CD4-positive, CD25-positive, alpha-beta regulatory T cell (primary cell): ENCODE results near the gene SRD5A1. TPM values are rescaled to one million over a fixed set of nuclear protein-coding genes. Genes with fewer than 3 reads are reported as not detected.

Experiments
- polyA plus RNA-seq, 4 donors: library from polyadenylated mRNA; unstranded; fragments of 300-500 nt; fragmentation: Illumina TruSeq; gene quantifications; one replicate each; pipeline ENCODE4 v1.2.3, GENCODE V29; 2021
- total RNA-seq: library from RNA; stranded (reverse); gene quantifications from one replicate; pipeline ENCODE4 v1.2.3, GENCODE V29; 2022

SRD5A1 gene
- total and polyA plus RNA-seq, 5 donors from 2014 or later: 5.3 to 9.5 (median 6.3) TPM

Other genes with a start within 250 kb of the SRD5A1 start
- not detected for gene UBE2QL1, start 184.6 kb upstream of the SRD5A1 start, total RNA-seq
- gene UBE2QL1, start 184.6 kb upstream of the SRD5A1 start, polyA plus RNA-seq: not detected
- 60.4 TPM for gene NSUN2, start 396 bp upstream of the SRD5A1 start, total RNA-seq
- gene NSUN2, start 396 bp upstream of the SRD5A1 start, polyA plus RNA-seq: 10 to 100 TPM; 26.0 to 36.0 (median 26.4) TPM
- 66.5 TPM for gene TENT4A, start 80.0 kb downstream of the SRD5A1 start, total RNA-seq
- gene TENT4A, start 80.0 kb downstream of the SRD5A1 start, polyA plus RNA-seq: 1 to 10 TPM in 2 of 4 donors, under 1 TPM in 2; 0.74 to 3.2 (median 1.0) TPM